ENCODE measurements around the gene PRICKLE4. TPM values are rescaled to one million over a fixed set of nuclear protein-coding genes. Genes with fewer than 3 reads are reported as not detected.

Gene PRICKLE4
- total RNA-seq, 1 donor from 2014 or later: 3.8 TPM

- intact Hi-C loops (cut with micrococcal nuclease): no loop called here
- no peak for ATAC-seq
- no peak for DNase-seq
Measured at GRCh38 chr6:41821266-41821665, 40.7 kb downstream of the PRICKLE4 start.

- DNase-seq (no peak), ATAC-seq (no peak)
- intact Hi-C loops (cut with micrococcal nuclease): no loop called here
Measured at GRCh38 chr6:41822021-41822420, 41.4 kb downstream of the PRICKLE4 start.

- ATAC-seq: no peak
- intact Hi-C loops (cut with micrococcal nuclease): no loop called here
Measured at GRCh38 chr6:41823178-41823577, 42.6 kb downstream of the PRICKLE4 start.

GRCh38 chr6:41824571-41825569 is 44.3 kb downstream of the PRICKLE4 start:
- DNase-seq: no peak
- intact Hi-C loops (cut with micrococcal nuclease): no loop called here

More at GRCh38 chr6:41823178-41823577, 42.6 kb downstream of the PRICKLE4 start:
- no peak for DNase-seq

GRCh38 chr6:41826343-41827022 is 45.9 kb downstream of the PRICKLE4 start:
- ATAC-seq (no peak), DNase-seq (no peak)
- intact Hi-C loops (cut with micrococcal nuclease): no loop called here

More at GRCh38 chr6:41824571-41825569, 44.3 kb downstream of the PRICKLE4 start:
- no peak for ATAC-seq

GRCh38 chr6:41832263-41832662 is 51.7 kb downstream of the PRICKLE4 start:
- no peak for ATAC-seq
- intact Hi-C loops (cut with micrococcal nuclease): no loop called here
- DNase-seq: no peak

GRCh38 chr6:41836022-41836659 is 55.6 kb downstream of the PRICKLE4 start:
- no peak for ATAC-seq
- intact Hi-C loops (cut with micrococcal nuclease): no loop called here
- no peak for DNase-seq

- intact Hi-C loops (cut with micrococcal nuclease): no loop called here
- peak; percentile 19 for ATAC-seq
- no peak for DNase-seq
Measured at GRCh38 chr6:41836660-41837052, 56.1 kb downstream of the PRICKLE4 start.

Other genes with a start within 250 kb of the PRICKLE4 start
- gene FOXP4, start 234.4 kb upstream of the PRICKLE4 start, total RNA-seq: 16.8 TPM
- gene MDFI, start 142.3 kb upstream of the PRICKLE4 start, total RNA-seq: 1.3 TPM
- gene TFEB, start 45.2 kb upstream of the PRICKLE4 start, total RNA-seq: 50.9 TPM
- not detected for gene PGC, start 33.4 kb upstream of the PRICKLE4 start, total RNA-seq
- gene FRS3, start 882 bp upstream of the PRICKLE4 start, total RNA-seq: 5.2 TPM
- gene TOMM6, start 6.9 kb downstream of the PRICKLE4 start, total RNA-seq: 216 TPM
- gene USP49, start 114.6 kb downstream of the PRICKLE4 start, total RNA-seq: 1.3 TPM
- 18.7 TPM for gene MED20, start 140.4 kb downstream of the PRICKLE4 start, total RNA-seq
- gene BYSL, start 140.7 kb downstream of the PRICKLE4 start, total RNA-seq: 8.4 TPM
- gene CCND3, start 161.0 kb downstream of the PRICKLE4 start, total RNA-seq: 52.7 TPM

Measured in left ventricle myocardium superior (tissue), 1 donor.